Measurements from ENCODE around the gene TUT4.

TUT4 gene

DNA sequence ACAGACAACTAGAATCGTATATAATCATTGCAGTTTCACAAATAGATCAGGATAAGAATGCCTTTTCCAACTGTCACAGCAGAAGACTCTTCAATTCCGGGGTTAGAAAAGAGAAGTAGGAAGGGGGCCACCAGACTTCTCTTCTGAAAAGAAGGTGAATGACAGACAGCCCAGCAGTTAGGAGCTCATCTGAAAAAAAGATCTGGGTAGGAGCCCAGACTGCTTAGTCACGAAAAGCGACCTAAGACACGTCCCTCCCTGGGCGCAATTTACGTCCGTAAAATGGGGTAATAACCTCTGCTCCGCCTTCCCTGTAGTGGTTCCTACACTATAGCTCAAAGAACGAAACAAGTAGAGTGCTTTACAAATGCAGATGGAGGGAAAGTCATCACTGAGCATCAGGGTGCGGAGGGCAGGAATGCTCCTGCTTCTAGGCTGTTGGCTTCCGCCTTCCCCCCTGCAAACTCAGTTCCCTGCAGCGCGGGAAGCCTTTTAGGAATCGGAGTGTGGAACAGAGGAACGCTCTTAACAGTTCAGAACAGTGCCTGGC lies 149.3 kb downstream of the TUT4 start:
- peak in 1 of 2 donors; percentile 12 for DNase-seq (ENCODE audit: low read depth in 2 of 2)

DNA sequence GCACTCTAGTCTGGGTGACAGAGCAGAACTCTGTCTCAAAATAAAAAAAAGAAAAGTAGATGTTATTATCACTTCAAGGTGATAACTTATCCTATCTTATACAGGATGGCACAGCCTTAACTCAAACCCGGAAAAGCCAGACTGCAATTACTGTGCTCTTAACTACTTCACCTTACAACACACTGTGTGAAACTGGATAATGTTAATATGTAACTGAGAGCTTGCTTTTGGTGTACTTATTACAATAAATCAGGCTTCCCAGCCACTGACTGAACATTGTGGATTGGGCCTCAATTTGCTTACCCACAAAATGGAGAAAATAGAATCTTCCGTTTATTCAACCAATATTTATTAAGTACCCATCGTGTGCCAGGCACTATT lies 150.0 kb downstream of the TUT4 start:
- DNase-seq (ENCODE audit: low read depth in 2 of 2), result no peak

DNA sequence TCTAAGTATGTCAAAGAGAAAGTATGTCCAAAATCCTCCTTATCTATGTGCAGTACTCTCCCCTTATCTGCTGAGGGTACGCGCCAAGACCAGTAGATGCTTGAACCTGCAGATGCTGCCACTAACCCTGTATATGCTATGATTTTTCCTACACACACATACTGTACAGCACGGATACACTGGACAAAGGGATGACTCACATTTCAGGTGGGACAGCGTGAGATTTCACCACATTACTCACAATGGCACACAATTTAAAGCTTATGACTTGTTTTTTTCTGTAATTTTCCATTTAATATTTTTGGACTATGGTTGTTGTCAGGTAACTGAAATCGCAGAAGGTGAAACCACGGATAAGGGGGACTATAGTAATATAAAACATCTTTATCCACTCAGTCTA lies 152.8 kb downstream of the TUT4 start:
- no peak for DNase-seq (ENCODE audit: low read depth in 2 of 2)

DNA sequence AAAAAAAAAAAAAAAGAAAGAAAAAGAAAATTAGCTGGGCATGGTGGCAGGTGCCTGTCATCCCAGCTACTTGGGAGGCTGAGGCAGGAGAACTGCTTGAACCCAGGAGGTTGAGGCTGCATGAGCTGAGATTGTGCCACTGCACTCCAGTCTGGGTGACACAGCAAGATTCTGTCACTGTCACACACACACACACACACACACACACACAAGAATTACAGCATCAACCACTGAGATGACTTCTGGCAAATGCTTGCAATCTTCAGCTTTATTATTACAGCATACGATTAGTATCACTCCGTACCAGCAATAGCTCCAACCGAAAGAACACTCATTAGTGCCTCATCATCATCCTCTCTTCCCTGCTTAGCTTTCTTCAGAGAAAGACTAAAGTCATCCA lies 153.3 kb downstream of the TUT4 start:
- DNase-seq (ENCODE audit: low read depth in 2 of 2), result no peak

DNA sequence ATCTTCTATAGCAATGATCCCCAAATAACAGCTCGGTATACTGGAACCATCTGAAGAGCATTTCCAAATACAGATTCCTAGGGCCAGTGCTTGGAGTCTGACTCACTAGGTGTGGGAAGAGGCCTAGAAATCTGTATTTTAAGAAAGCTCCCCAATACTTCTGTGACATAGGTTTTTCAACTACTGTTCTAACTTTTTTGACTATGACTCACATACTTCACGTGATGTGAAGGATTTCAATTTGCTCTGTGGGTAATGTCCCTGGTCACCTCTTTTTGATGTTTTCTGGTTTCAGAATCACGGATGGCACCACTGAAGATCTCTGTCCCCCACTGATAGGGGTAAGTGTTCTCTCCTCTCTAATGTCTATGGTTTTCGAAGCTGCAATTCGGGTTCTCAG lies 159.7 kb downstream of the TUT4 start:
- DNase-seq (ENCODE audit: low read depth in 2 of 2), result no peak

DNA sequence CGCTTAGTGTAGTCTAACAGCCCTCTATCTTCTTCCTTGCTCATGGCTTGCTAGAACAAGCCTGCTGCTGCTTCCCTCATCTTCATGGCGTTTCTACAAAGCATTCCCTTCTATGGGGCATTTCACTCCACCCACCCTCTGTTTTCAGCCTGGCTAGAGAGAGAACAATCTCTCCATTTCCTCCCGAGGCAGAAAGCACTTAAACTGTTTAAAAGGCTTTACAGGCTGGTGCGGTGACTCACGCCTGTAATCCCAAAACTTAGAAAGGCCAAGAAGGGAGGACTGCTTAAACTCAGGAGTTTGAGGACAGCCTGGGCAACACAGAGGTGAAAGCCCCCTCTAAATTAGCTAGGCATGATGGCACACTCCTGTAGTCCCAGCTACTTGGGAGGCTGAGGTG lies 166.4 kb downstream of the TUT4 start:
- DNase-seq (ENCODE audit: low read depth in 2 of 2), result no peak

DNA sequence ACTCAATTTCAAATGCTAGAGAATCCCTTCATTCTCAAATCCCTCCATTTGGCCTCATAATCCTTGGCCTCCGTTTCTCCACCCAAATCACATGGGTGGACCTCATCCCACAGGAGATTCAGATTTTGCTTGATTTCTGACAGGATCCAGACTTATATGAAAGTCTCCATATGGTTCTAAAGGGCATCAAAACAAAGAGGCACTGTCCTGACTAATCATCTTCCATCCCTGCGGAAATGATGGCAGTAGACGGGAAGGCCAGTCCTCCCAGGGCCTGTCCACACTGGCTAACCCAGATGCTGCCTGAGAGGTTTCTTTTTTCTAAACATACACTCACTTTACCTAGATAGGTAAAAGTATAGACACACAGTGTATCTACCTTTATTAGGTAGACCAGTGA lies 167.5 kb downstream of the TUT4 start:
- DNase-seq (ENCODE audit: low read depth in 2 of 2), result no peak
